Panc1 (cell line): ENCODE results near the gene NCAPG.

Experiments used
- CTCF ChIP-seq: fragments of 450-650 bp; IDR thresholded peaks from 2 replicates; pipeline ENCODE4 v1.5.1; 2017; ENCODE audit warnings: mild to moderate bottlenecking
- POLR2AphosphoS5 ChIP-seq: IDR thresholded peaks from 2 replicates; pipeline ENCODE4 v1.6.1; 2012; ENCODE audit warnings: mild to moderate bottlenecking, low read depth, low read length, moderate library complexity
- REST ChIP-seq, 2 experiments: IDR thresholded peaks; 2 replicates each; pipeline ENCODE4 v1.6.1; 2011 to 2012; ENCODE audit warnings: low read depth in 2 of 2, control low read depth in 1 of 2, low read length in 1 of 2, mild to moderate bottlenecking in 1 of 2, moderate library complexity in 1 of 2; ENCODE audit not compliant: insufficient read depth in 1 of 2
- SIN3A ChIP-seq: IDR thresholded peaks from 2 replicates; pipeline ENCODE4 v1.6.1; 2012; ENCODE audit warnings: low read depth, mild to moderate bottlenecking, low read length, moderate library complexity, borderline replicate concordance; ENCODE audit not compliant: insufficient read depth
- TCF7L2 ChIP-seq: IDR thresholded peaks from 2 replicates; pipeline ENCODE4 v1.6.1; 2011; ENCODE audit warnings: mild to moderate bottlenecking, low read depth, low read length, inconsistent platforms

DNA sequence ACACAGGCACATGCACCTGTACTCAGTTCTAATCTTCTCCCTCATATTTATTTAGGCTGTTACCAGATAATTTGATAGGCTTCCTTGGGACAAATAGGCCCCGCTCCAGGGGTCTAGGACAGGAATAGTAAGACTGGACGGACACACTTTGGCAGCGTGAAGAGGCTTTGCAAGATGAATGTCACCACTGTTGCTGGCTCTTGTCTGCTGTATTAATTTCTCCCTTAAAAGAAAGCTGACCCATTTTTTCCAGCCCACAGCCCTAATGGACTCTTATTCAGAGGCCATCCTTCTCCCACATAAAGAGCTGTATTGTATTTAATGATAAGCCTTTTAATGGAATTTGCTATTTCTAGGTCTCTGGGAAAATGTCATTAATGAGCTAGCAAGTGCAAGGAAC, 47.4 kb upstream of the NCAPG start:
- TF ChIP-seq CTCF (no peak), POLR2AphosphoS5 (no peak), REST (IDR thresholded peaks at IDR 0.05; ENCODE audit: insufficient read depth in 1 of 2, low read depth in 2 of 2, low read length in 1 of 2) (no peak), SIN3A (no peak), TCF7L2 (no peak)
